ENCODE measurements around the gene FRMD4A.
"Not testable (repeated sequence)": the region's sequence is repeated elsewhere in the genome, so short reads cannot be mapped to it uniquely, and the experiment has no call there.

The FRMD4A gene

GRCh38 chr10:14050598-14050997 lies 280.1 kb downstream of the FRMD4A start:
- no peak for DNase-seq (ENCODE audit: low spot score)

- DNase-seq (ENCODE audit: low spot score) = no peak
These were observed 281.7 kb downstream of the FRMD4A start for GRCh38 chr10:14048930-14049613.

- no peak for DNase-seq (ENCODE audit: low spot score)
These were observed 283.3 kb downstream of the FRMD4A start for GRCh38 chr10:14047431-14047830.

GRCh38 chr10:14042051-14042450 lies 288.7 kb downstream of the FRMD4A start:
- not testable (repeated sequence) for DNase-seq (ENCODE audit: low spot score)

- no peak for DNase-seq (ENCODE audit: low spot score)
These were observed 289.7 kb downstream of the FRMD4A start for GRCh38 chr10:14040787-14041631.

- DNase-seq (ENCODE audit: low spot score) = no peak
These were observed 290.6 kb downstream of the FRMD4A start for GRCh38 chr10:14039968-14040668.

GRCh38 chr10:14036233-14036632 lies 294.5 kb downstream of the FRMD4A start:
- no peak for DNase-seq (ENCODE audit: low spot score)

GRCh38 chr10:14035506-14035905 lies 295.2 kb downstream of the FRMD4A start:
- no peak for DNase-seq (ENCODE audit: low spot score)

- peak; percentile 38 for DNase-seq (ENCODE audit: low spot score)
These were observed 298.2 kb downstream of the FRMD4A start for GRCh38 chr10:14032406-14032998.

GRCh38 chr10:14026325-14026724 lies 304.4 kb downstream of the FRMD4A start:
- DNase-seq (ENCODE audit: low spot score) = no peak

GRCh38 chr10:14025283-14026189 lies 305.2 kb downstream of the FRMD4A start:
- DNase-seq (ENCODE audit: low spot score) = no peak

GRCh38 chr10:14024329-14025202 lies 306.2 kb downstream of the FRMD4A start:
- no peak for DNase-seq (ENCODE audit: low spot score)

- DNase-seq (ENCODE audit: low spot score) = no peak
These were observed 306.9 kb downstream of the FRMD4A start for GRCh38 chr10:14023673-14024328.

- DNase-seq (ENCODE audit: low spot score) = no peak
These were observed 307.6 kb downstream of the FRMD4A start for GRCh38 chr10:14022954-14023672.

GRCh38 chr10:14022052-14022451 lies 308.7 kb downstream of the FRMD4A start:
- DNase-seq (ENCODE audit: low spot score) = no peak

- no peak for DNase-seq (ENCODE audit: low spot score)
These were observed 310.6 kb downstream of the FRMD4A start for GRCh38 chr10:14020037-14020664.

- DNase-seq (ENCODE audit: low spot score) = no peak
These were observed 313.3 kb downstream of the FRMD4A start for GRCh38 chr10:14017467-14017866.

GRCh38 chr10:14016931-14017333 lies 313.8 kb downstream of the FRMD4A start:
- no peak for DNase-seq (ENCODE audit: low spot score)

All from kidney capillary endothelial cell (primary cell).